HepG2 (cell line): ENCODE results near the gene PDK2. TPM values are rescaled to one million over a fixed set of nuclear protein-coding genes. Genes with fewer than 3 reads are reported as not detected.

Experiments
- ATAC-seq: fragments of 200-7000 bp; cut with Tn5 transposase; 3 replicates; pipeline ENCODE4 v1.9.1; 2020; ENCODE audit warnings: mild to moderate bottlenecking, moderate library complexity
- BruUV-seq: library from RNA; stranded (reverse); fragments of 400-500 nt; replicated peaks from 2 replicates; lab custom pipeline; 2021; lab: Mats Ljungman, UMichigan
- CTCF ChIA-PET: fragments of 300-600 bp; formaldehyde crosslinking; extraction: SDS; loops from one replicate; lab custom pipeline; 2021; ENCODE audit warnings: low total read pairs, inconsistent platforms, low intra/inter-chr PET ratio; lab: Yijun Ruan, JAX
- POLR2A ChIA-PET: fragments of 350-600 bp; sonication (Branson Sonifier 250); formaldehyde crosslinking; loops from one replicate; lab custom pipeline; 2020; ENCODE audit warnings: antibody characterized with exemption, inconsistent platforms; lab: Yijun Ruan, JAX
- DNase-seq: peaks from one replicate; pipeline ENCODE4 v3.0.0-alpha.2; 2015; ENCODE audit warnings: low spot score
- FAIRE-seq: peaks from 3 replicates; lab custom pipeline; 2011; peaks lifted over from hg19 to GRCh38; lab: Jason Lieb, UNC
- H2AFZ ChIP-seq: one replicate; pipeline ENCODE4 v1.6.1; 2011; ENCODE audit warnings: low read length, inconsistent platforms
- H3K27ac ChIP-seq: fragments of 300-600 bp; 3 replicates; pipeline ENCODE4 v1.8.0; 2011; ENCODE audit warnings: mixed run types, mild to moderate bottlenecking, mixed read lengths, low read length, inconsistent platforms; ENCODE audit not compliant: insufficient read depth; ENCODE audit errors: extremely low read length
- H3K27me3 ChIP-seq, 2 experiments: fragments of 200-600 bp in 1 of 2; 2 replicates in 1 of 2; 3 replicates in 1 of 2; pipeline versions ENCODE4 v1.6.0 to v1.8.0; 2011; ENCODE audit warnings: low read length in 2 of 2, mild to moderate bottlenecking in 2 of 2, moderate library complexity in 2 of 2, inconsistent platforms in 1 of 2; ENCODE audit not compliant: insufficient read depth in 2 of 2, control insufficient read depth in 1 of 2
- H3K36me3 ChIP-seq, 2 experiments: fragments of 200-600 bp in 1 of 2; replicated peaks in 1 of 2; 2 replicates in 1 of 2; 3 replicates in 1 of 2; pipeline versions ENCODE4 v1.5.1 to v1.8.0; 2011; ENCODE audit warnings: low read length in 2 of 2, inconsistent platforms in 1 of 2; ENCODE audit not compliant: insufficient read depth in 2 of 2, control insufficient read depth in 1 of 2
- H3K4me1 ChIP-seq: 2 replicates; pipeline ENCODE4 v1.5.1; 2012; ENCODE audit warnings: low read length, inconsistent platforms; ENCODE audit not compliant: insufficient read depth
- H3K4me2 ChIP-seq: 2 replicates; pipeline ENCODE4 v1.6.0; 2011; ENCODE audit warnings: low read depth, low read length, inconsistent platforms
- H3K4me3 ChIP-seq, 3 experiments: fragments of 200-600 bp in 1 of 3; sonication (generic), shearing (Covaris generic) in 1 of 3; replicated peaks in 1 of 3; 2 replicates each; pipeline ENCODE4 v1.5.1; 2011 to 2016; ENCODE audit warnings: low read length in 3 of 3, inconsistent platforms in 2 of 3, low read depth in 2 of 3, mild to moderate bottlenecking in 2 of 3, control low read depth in 1 of 3, mixed read lengths in 1 of 3; ENCODE audit not compliant: insufficient read depth in 1 of 3
- H3K79me2 ChIP-seq: one replicate; pipeline ENCODE4 v1.6.1; 2011; ENCODE audit warnings: low read length, inconsistent platforms; ENCODE audit not compliant: insufficient read depth
- H3K9ac ChIP-seq: 2 replicates; pipeline ENCODE4 v1.6.0; 2011; ENCODE audit warnings: mild to moderate bottlenecking, low read depth, low read length, inconsistent platforms; ENCODE audit not compliant: insufficient read depth
- H3K9me3 ChIP-seq: 2 replicates; pipeline ENCODE4 v1.5.1; 2012; ENCODE audit warnings: mild to moderate bottlenecking, low read length
- H4K20me1 ChIP-seq: 2 replicates; pipeline ENCODE4 v1.6.0; 2011; ENCODE audit warnings: inconsistent platforms, mild to moderate bottlenecking, low read length, moderate library complexity; ENCODE audit not compliant: insufficient read depth
- EED ChIP-seq: sonication (generic); formaldehyde crosslinking; IDR thresholded peaks from 2 replicates; pipeline ENCODE4 v1.5.0; 2020; ENCODE audit warnings: mild to moderate bottlenecking, missing genetic modification reagents
- HOXD1 ChIP-seq: sonication (generic); formaldehyde crosslinking; IDR thresholded peaks from 2 replicates; pipeline ENCODE4 v1.5.0; 2020; ENCODE audit warnings: missing genetic modification reagents
- KMT2B ChIP-seq: IDR thresholded peaks from 2 replicates; pipeline ENCODE4 v1.6.1; 2016; ENCODE audit warnings: missing genetic modification reagents, missing compliant biosample characterization
- MTA3 ChIP-seq: sonication (generic); formaldehyde crosslinking; IDR thresholded peaks from 2 replicates; pipeline ENCODE4 v1.4.0; 2020; ENCODE audit warnings: missing genetic modification reagents
- ZNF24 ChIP-seq: fragments of 450-650 bp; IDR thresholded peaks from 2 replicates; pipeline ENCODE4 v1.6.1; 2017; ENCODE audit warnings: antibody characterized with exemption, mild to moderate bottlenecking
- ZNF296 ChIP-seq: sonication (generic); formaldehyde crosslinking; conservative IDR thresholded peaks from 2 replicates; pipeline ENCODE4 v1.5.0; 2020; ENCODE audit warnings: mild to moderate bottlenecking, missing genetic modification reagents
- ZNF577 ChIP-seq: sonication (generic); formaldehyde crosslinking; IDR thresholded peaks from 2 replicates; pipeline ENCODE4 v1.4.0; 2020; ENCODE audit warnings: mild to moderate bottlenecking, low read depth, missing genetic modification reagents, borderline replicate concordance
- ZNF766 ChIP-seq: sonication (generic); formaldehyde crosslinking; IDR thresholded peaks from 2 replicates; pipeline ENCODE4 v1.5.0; 2020; ENCODE audit warnings: missing genetic modification reagents, borderline replicate concordance
- WGBS: methylation state at CpG from one replicate; pipeline ENCODE4 v1.1.6; 2017; ENCODE audit warnings: low lambda C conversion rate; 5-methylcytosine and 5-hydroxymethylcytosine counted together
- in situ Hi-C: cut with HindIII; loops from 2 replicates; pipeline ENCODE4 v1.10.0; 2017; ENCODE audit warnings: low pct_unique_long_range_greater_than_20kb; ENCODE audit not compliant: extremely low pct_ligation_motif_present
- intact Hi-C: fragments of 100-400 bp; cut with micrococcal nuclease; formaldehyde crosslinking; loops from one replicate; pipeline ENCODE4 v1.10.0; 2022; ENCODE audit not compliant: unreplicated experiment
- polyA plus RNA-seq, 8 experiments: library from polyadenylated mRNA; depleted of rRNA in 3 of 8; stranded (reverse) in 7 of 8; unstranded in 1 of 8; fragments of >200 nt; fragmentation: Illumina TruSeq in 4 of 8; extraction: Trizol in 4 of 8; gene quantifications; 2 replicates each; pipeline versions ENCODE4 v1.2.1 to v1.2.3, GENCODE V29; 2011 to 2016; ENCODE audit warnings: low read depth in 4 of 8, missing spikeins in 1 of 8, mixed read lengths in 1 of 8; ENCODE audit not compliant: insufficient read depth in 1 of 8
- total RNA-seq, 5 experiments: library from RNA; depleted of rRNA; stranded (reverse); fragments of >200 nt; fragmentation: Illumina TruSeq; extraction: Trizol; gene quantifications; 2 replicates each; pipeline ENCODE4 v1.2.3, GENCODE V29; 2016; ENCODE audit warnings: low read depth in 1 of 5
- TF ChIP-seq, protein P1 (sequence below): sonication (generic); formaldehyde crosslinking; IDR thresholded peaks from 2 replicates; pipeline ENCODE4 v1.5.1; 2020; ENCODE audit warnings: missing genetic modification reagents, mild to moderate bottlenecking, borderline replicate concordance

The PDK2 gene
- total and polyA plus RNA-seq, 2 of the 13 experiments (the other 11 are each of a cell fraction or from before 2014, with no cell fraction given), result 18.5 to 59.7 TPM

DNA sequence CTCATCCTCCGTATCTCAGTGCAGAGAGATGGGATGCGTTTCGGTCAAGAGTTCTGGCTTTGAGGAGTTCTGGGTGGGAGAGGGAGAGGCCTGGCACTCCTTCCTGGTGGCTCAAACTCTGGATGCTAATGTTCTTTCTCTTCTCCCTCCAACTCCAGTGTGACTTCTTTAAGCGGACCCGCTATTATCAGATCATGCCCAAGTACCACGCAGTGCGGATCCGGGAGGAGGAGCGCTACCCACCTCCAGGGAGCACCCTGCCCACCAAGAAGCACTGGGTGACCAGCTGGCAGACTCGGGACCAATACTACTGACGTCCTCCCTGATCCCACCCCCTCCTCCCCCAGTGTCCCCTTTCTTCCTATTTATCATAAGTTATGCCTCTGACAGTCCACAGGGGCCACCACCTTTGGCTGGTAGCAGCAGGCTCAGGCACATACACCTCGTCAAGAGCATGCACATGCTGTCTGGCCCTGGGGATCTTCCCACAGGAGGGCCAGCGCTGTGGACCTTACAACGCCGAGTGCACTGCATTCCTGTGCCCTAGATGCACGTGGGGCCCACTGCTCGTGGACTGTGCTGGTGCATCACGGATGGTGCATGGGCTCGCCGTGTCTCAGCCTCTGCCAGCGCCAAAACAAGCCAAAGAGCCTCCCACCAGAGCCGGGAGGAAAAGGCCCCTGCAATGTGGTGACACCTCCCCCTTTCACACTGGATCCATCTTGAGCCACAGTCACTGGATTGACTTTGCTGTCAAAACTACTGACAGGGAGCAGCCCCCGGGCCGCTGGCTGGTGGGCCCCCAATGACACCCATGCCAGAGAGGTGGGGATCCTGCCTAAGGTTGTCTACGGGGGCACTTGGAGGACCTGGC lies 6.0 kb upstream of the PDK2 start:
- Histone ChIP-seq H3K27me3 (peaks cover 6 to 28% of the 10 kb centered on the region in 2 experiments; a peak in 4 of 5 replicates), H3K27ac (no peak overlapping the region), H3K9ac (no peak overlapping the region), H3K4me1 (peaks cover 4% of the 10 kb centered on the region; the same call in 1 of the 2 replicates), H3K9me3 (no peaks in the 10 kb centered on the region), H3K79me2 (no peaks in the 10 kb centered on the region), H4K20me1 (no peaks in the 10 kb centered on the region), H3K4me3 (no peak overlapping the region), H3K36me3 (no peaks in the 10 kb centered on the region), H3K4me2 (no peak overlapping the region), H2AFZ (no peak overlapping the region)
- no peak for FAIRE-seq
- ATAC-seq, result no peak; the same call in 2 of the 3 replicates
- in situ Hi-C loops (loop anchor here (5.0 to 10.0 kb wide), 2 partner anchors 62 to 224 kb away; no protein-coding TSS in a partner anchor), intact Hi-C loops (loop anchor here (10.0 kb wide), 1 partner anchor 224 kb away; no protein-coding TSS in a partner anchor)
- WGBS, result 34% methylated on average over 23 of the region's 25 CpGs
- TF ChIP-seq MTA3, result no peak
- TF ChIP-seq EED (CRISPR knock-in tag), result 0 out of 2 replicates have a peak, but pooled peaks have one; percentile 40
- POLR2A ChIA-PET, result no interaction called here
- CTCF ChIA-PET, result interaction anchor here (3.5 kb wide), 1 partner anchor 62 kb away, joined by 71 read pairs; no protein-coding TSS in a partner anchor
- no peak for DNase-seq
- no TSS peak for BruUV-seq

DNA sequence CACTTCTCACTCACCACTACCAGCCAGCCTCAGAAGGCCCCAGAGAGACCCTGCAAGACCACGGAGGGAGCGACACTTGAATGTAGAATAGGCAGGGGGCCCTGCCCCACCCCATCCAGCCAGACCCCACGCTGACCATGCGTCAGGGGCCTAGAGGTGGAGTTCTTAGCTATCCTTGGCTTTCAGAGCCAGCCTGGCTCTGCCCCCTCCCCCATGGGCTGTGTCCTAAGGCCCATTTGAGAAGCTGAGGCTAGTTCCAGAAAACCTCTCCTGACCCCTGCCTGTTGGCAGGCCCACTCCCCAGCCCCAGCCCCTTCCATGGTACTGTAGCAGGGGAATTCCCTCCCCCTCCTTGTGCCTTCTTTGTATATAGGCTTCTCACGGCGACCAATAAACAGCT lies 5.1 kb upstream of the PDK2 start:
- in situ Hi-C loops, result no loop called here
- no peak overlapping the region for H3K4me3 ChIP-seq
- DNase-seq (no peak), ATAC-seq (no peak), FAIRE-seq (no peak)
- BruUV-seq, result no TSS peak
- no peak overlapping the region for H2AFZ ChIP-seq
- no peaks in the 10 kb centered on the region for H3K79me2 ChIP-seq
- H3K4me2 ChIP-seq, result no peak overlapping the region
- H3K27ac ChIP-seq, result no peak overlapping the region
- intact Hi-C loops, result no loop called here
- no peaks in the 10 kb centered on the region for H3K36me3 ChIP-seq
- TF ChIP-seq, protein P1, sequence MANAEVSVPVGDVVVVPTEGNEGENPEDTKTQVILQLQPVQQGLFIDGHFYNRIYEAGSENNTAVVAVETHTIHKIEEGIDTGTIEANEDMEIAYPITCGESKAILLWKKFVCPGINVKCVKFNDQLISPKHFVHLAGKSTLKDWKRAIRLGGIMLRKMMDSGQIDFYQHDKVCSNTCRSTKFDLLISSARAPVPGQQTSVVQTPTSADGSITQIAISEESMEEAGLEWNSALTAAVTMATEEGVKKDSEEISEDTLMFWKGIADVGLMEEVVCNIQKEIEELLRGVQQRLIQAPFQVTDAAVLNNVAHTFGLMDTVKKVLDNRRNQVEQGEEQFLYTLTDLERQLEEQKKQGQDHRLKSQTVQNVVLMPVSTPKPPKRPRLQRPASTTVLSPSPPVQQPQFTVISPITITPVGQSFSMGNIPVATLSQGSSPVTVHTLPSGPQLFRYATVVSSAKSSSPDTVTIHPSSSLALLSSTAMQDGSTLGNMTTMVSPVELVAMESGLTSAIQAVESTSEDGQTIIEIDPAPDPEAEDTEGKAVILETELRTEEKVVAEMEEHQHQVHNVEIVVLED (CRISPR knock-in tag), result no peak
- TF ChIP-seq HOXD1 (no peak), ZNF24 (no peak), KMT2B (CRISPR knock-in tag) (no peak), ZNF296 (no peak), ZNF577 (CRISPR knock-in tag) (no peak), ZNF766 (CRISPR knock-in tag) (no peak)
- 42% methylated on average over 6 of the region's 6 CpGs for WGBS
- no peaks in the 10 kb centered on the region for H3K9me3 ChIP-seq
- peaks cover 6 to 28% of the 10 kb centered on the region in 2 experiments; a peak in 4 of 5 replicates for H3K27me3 ChIP-seq
- no peak overlapping the region for H3K9ac ChIP-seq
- H3K4me1 ChIP-seq, result peaks cover 4% of the 10 kb centered on the region; the same call in 1 of the 2 replicates
- ChIA-PET CTCF (interaction anchor here (2.0 kb wide), 1 partner anchor 64 kb away, joined by 5 read pairs; no protein-coding TSS in a partner anchor), POLR2A (no interaction called here)
- H4K20me1 ChIP-seq, result no peaks in the 10 kb centered on the region
